ENCODE data around the gene KCNH2.
"Not testable (repeated sequence)": the region's sequence is repeated elsewhere in the genome, so short reads cannot be mapped to it uniquely, and the experiment has no call there.

Gene KCNH2
- total RNA-seq = 0.35 to 7.7 (median 5.5) reads per million in 3 experiments

GRCh38 chr7:150978126-150978789 lies at the start of gene KCNH2:
KCNH2 (minus strand) TSS chr7:150978321; CDS start chr7:150977913, 408 bp downstream.
- peak; percentile 27 for DNase-seq

GRCh38 chr7:151027728-151028130 lies 49.6 kb upstream of the KCNH2 start:
- not testable (repeated sequence) for DNase-seq

- DNase-seq = not testable (repeated sequence)
Measured at GRCh38 chr7:151026771-151027727, 48.9 kb upstream of the KCNH2 start.

- no peak for DNase-seq
Measured at GRCh38 chr7:151025924-151026671, 48.0 kb upstream of the KCNH2 start.

- no peak for DNase-seq
Measured at GRCh38 chr7:151024435-151025056, 46.4 kb upstream of the KCNH2 start, which contains the start of gene ATG9B. ATG9B (minus strand) TSS chr7:151024494; CDS start chr7:151024423, 71 bp downstream.

- no peak for DNase-seq
Measured at GRCh38 chr7:151023232-151023631, 45.1 kb upstream of the KCNH2 start.

- DNase-seq = no peak
Measured at GRCh38 chr7:151020231-151020630, 42.1 kb upstream of the KCNH2 start.

- no peak for DNase-seq
Measured at GRCh38 chr7:151019130-151019447, 41.0 kb upstream of the KCNH2 start.

- DNase-seq = peak; percentile 52
Measured at GRCh38 chr7:151018421-151019129, 40.5 kb upstream of the KCNH2 start.

GRCh38 chr7:151017953-151018420 lies 39.9 kb upstream of the KCNH2 start:
- DNase-seq = peak; percentile 72

GRCh38 chr7:151017370-151017952 lies 39.3 kb upstream of the KCNH2 start:
- DNase-seq = no peak

GRCh38 chr7:151016942-151017341 lies 38.8 kb upstream of the KCNH2 start:
- no peak for DNase-seq

- no peak for DNase-seq
Measured at GRCh38 chr7:151016505-151016904, 38.4 kb upstream of the KCNH2 start.

GRCh38 chr7:151015967-151016366 lies 37.8 kb upstream of the KCNH2 start:
- no peak for DNase-seq

- peak; percentile 39 for DNase-seq
Measured at GRCh38 chr7:151014950-151015349, 36.8 kb upstream of the KCNH2 start.

GRCh38 chr7:151013733-151014497 lies 35.8 kb upstream of the KCNH2 start:
- peak; percentile 96 for DNase-seq

- DNase-seq = no peak
Measured at GRCh38 chr7:151013356-151013732, 35.2 kb upstream of the KCNH2 start.

GRCh38 chr7:151012911-151013347 lies 34.8 kb upstream of the KCNH2 start:
- peak; percentile 19 for DNase-seq

GRCh38 chr7:151012031-151012692 lies 34.0 kb upstream of the KCNH2 start:
- DNase-seq = no peak

- DNase-seq = not testable (repeated sequence)
Measured at GRCh38 chr7:151011616-151012015, 33.5 kb upstream of the KCNH2 start.

Measured in central memory CD4-positive, alpha-beta T cell (primary cell).